ENCODE measurements around the gene ATL2.
A peak's percentile ranks its signal among the peaks of the same experiment; 100 is the strongest.

The ATL2 gene

GRCh38 chr2:38377050-38377828 is at the start of gene ATL2:
TSS of gene ATL2 (minus strand) at chr2:38377273. CDS start at chr2:38377260, 13 bp downstream.
- ChIA-PET POLR2A (interaction anchor here (0.5 to 2.9 kb wide), 7 partner anchors 11 to 374 kb away, joined by 3 to 26 read pairs (median 5); partner anchors contain the start of gene SRSF7), CTCF (interaction anchor here (0.6 to 4.9 kb wide), 11 partner anchors 19 to 348 kb away, joined by 3 to 35 read pairs (median 3); no protein-coding TSS in a partner anchor)
- Histone ChIP-seq H3K4me1 (ENCODE audit: control insufficient read depth, insufficient read depth, low read length) (peaks cover 31% of the 10 kb centered on the region), H3K9me3 (ENCODE audit: control insufficient read depth, insufficient read depth, low read depth, low read length) (no peaks in the 10 kb centered on the region), H3K27ac (ENCODE audit: extremely low read depth, low read depth, low read length) (peak within 1 kb of the TSS; percentile 98), H3K36me3 (ENCODE audit: control insufficient read depth in 2 of 2, insufficient read depth in 1 of 2, low read length in 2 of 2) (no peaks in the 10 kb centered on the region; a peak in 1 of 3 replicates), H3K4me3 (ENCODE audit: low read depth, low read length) (peak within 1 kb of the TSS; percentile 92)
- peak; percentile 70 for TF ChIP-seq KLF17 (tag by site-specific recombination; IDR thresholded peaks at IDR 0.05)
- peak; percentile 75 for TF ChIP-seq SP2 (tag by site-specific recombination; IDR thresholded peaks at IDR 0.05)
- peak; percentile 79 for TF ChIP-seq ZNF341 (tag by site-specific recombination; IDR thresholded peaks at IDR 0.05; ENCODE audit: low read depth)
- TF ChIP-seq KLF1 (tag by site-specific recombination; IDR thresholded peaks at IDR 0.05) = peak; percentile 45
- TF ChIP-seq ZNF664 (tag by site-specific recombination; IDR thresholded peaks at IDR 0.05) = 0 out of 2 replicates have a peak, but pooled peaks have one; percentile 6
- peak; percentile 23; the same call in 1 of the 2 replicates for TF ChIP-seq KLF16 (tag by site-specific recombination; IDR thresholded peaks at IDR 0.05)
- TF ChIP-seq ZBTB21 (tag by site-specific recombination; IDR thresholded peaks at IDR 0.05) = peak; percentile 87
- peak; percentile 83 for TF ChIP-seq ZFHX2 (tag by site-specific recombination; conservative IDR thresholded peaks at IDR 0.05)
- peak; percentile 56 for TF ChIP-seq GLIS1 (tag by site-specific recombination; IDR thresholded peaks at IDR 0.05)
- TF ChIP-seq ZNF391 (tag by site-specific recombination; IDR thresholded peaks at IDR 0.05; ENCODE audit: borderline replicate concordance, low read depth) = peak; percentile 76; the same call in 1 of the 2 replicates
- TF ChIP-seq TSHZ1 (tag by site-specific recombination; IDR thresholded peaks at IDR 0.05; ENCODE audit: borderline replicate concordance) = peak; percentile 11; the same call in 1 of the 2 replicates
- TF ChIP-seq CTCF (tag by site-specific recombination; IDR thresholded peaks at IDR 0.05) = peak; percentile 24; the same call in 1 of the 2 replicates
- TF ChIP-seq PATZ1 (tag by site-specific recombination; IDR thresholded peaks at IDR 0.05) = peak; percentile 91
- TF ChIP-seq ZNF76 (tag by site-specific recombination; IDR thresholded peaks at IDR 0.05; ENCODE audit: borderline replicate concordance, low read depth) = peak; percentile 47; the same call in 1 of the 2 replicates
- TF ChIP-seq ZEB2 (tag by site-specific recombination; IDR thresholded peaks at IDR 0.05) = peak; percentile 92
- peak; percentile 36 for TF ChIP-seq ZNF843 (tag by site-specific recombination; IDR thresholded peaks at IDR 0.05)
- no peak for TF ChIP-seq REPIN1 (tag by site-specific recombination; IDR thresholded peaks at IDR 0.05; ENCODE audit: low read depth)
- TF ChIP-seq ZNF223 (tag by site-specific recombination; IDR thresholded peaks at IDR 0.05) = peak; percentile 97
- TF ChIP-seq YY1 (tag by site-specific recombination; IDR thresholded peaks at IDR 0.05) = peak; percentile 84
- peak; percentile 75 for TF ChIP-seq ZBTB26 (tag by site-specific recombination; optimal IDR thresholded peaks at IDR 0.05)
- TF ChIP-seq ZSCAN5A (tag by site-specific recombination; IDR thresholded peaks at IDR 0.05) = 0 out of 2 replicates have a peak, but pooled peaks have one; percentile 25
- no peak for TF ChIP-seq ZNF416 (tag by site-specific recombination; IDR thresholded peaks at IDR 0.05)

Measured in HEK293 (cell line).